OCI-LY3 (cell line): ENCODE results near the gene TRIM50.

ENCODE experiments used
- H2AFZ ChIP-seq: fragments of 200-600, 300-600 bp; shearing (Covaris generic); 2 replicates; pipeline ENCODE4 v1.6.0; 2014; ENCODE audit warnings: antibody characterized with exemption, low read depth, low read length
- H3K27ac ChIP-seq: fragments of 200-600, 300-600 bp; sonication (generic); 2 replicates; pipeline ENCODE4 v1.5.1; 2014; ENCODE audit warnings: mild to moderate bottlenecking, low read length, moderate library complexity, mixed read lengths
- H3K27me3 ChIP-seq: fragments of 200-600, 300-600 bp; sonication (generic); 2 replicates; pipeline ENCODE4 v1.6.1; 2014; ENCODE audit warnings: low read depth, low read length, mixed read lengths
- H3K36me3 ChIP-seq: fragments of 200-600, 300-600 bp; sonication (generic); replicated peaks from 2 replicates; pipeline ENCODE3; 2014; ENCODE audit warnings: low read depth, low read length, mixed read lengths
- H3K4me1 ChIP-seq: fragments of 300-600, 200-600 bp; sonication (generic); 2 replicates; pipeline ENCODE4 v1.6.1; 2014; ENCODE audit warnings: low read length, mixed read lengths
- H3K4me2 ChIP-seq: fragments of 200-600, 300-600 bp; sonication (generic); 2 replicates; pipeline ENCODE4 v1.6.1; 2014; ENCODE audit warnings: low read length, mixed read lengths
- H3K4me3 ChIP-seq: fragments of 300-600, 200-600 bp; sonication (generic); 2 replicates; pipeline ENCODE4 v1.5.1; 2014; ENCODE audit warnings: antibody characterized with exemption, mild to moderate bottlenecking, low read length, moderate library complexity
- H3K79me2 ChIP-seq: fragments of 300-600, 200-600 bp; shearing (Covaris generic); 2 replicates; pipeline ENCODE4 v1.6.1; 2014; ENCODE audit warnings: mild to moderate bottlenecking, low read length, mixed read lengths
- H3K9ac ChIP-seq: fragments of 300-600, 200-600 bp; shearing (Covaris generic); 2 replicates; pipeline ENCODE4 v1.6.0; 2014; ENCODE audit warnings: mild to moderate bottlenecking, low read length, moderate library complexity
- H3K9me3 ChIP-seq: fragments of 200-600, 300-600 bp; shearing (Covaris generic); 2 replicates; pipeline ENCODE4 v1.6.1; 2014; ENCODE audit warnings: low read length, mixed read lengths; ENCODE audit not compliant: insufficient read depth
- H4K20me1 ChIP-seq: fragments of 200-600, 300-600 bp; sonication (generic); 2 replicates; pipeline ENCODE4 v1.6.1; 2016; ENCODE audit warnings: low read length, mixed read lengths; ENCODE audit not compliant: insufficient read depth
- EZH2phosphoT487 ChIP-seq: fragments of 200-600 bp; shearing (Covaris generic); IDR thresholded peaks from 2 replicates; pipeline ENCODE4 v1.6.1; 2018; ENCODE audit warnings: antibody characterized with exemption, mixed run types, low read depth
- TF ChIP-seq, protein P1 (sequence below): fragments of 200-600, 300-600 bp; sonication (generic); IDR thresholded peaks from 2 replicates; pipeline ENCODE4 v1.5.1; 2014; ENCODE audit warnings: antibody characterized with exemption, low read length, low read depth

Gene TRIM50

DNA sequence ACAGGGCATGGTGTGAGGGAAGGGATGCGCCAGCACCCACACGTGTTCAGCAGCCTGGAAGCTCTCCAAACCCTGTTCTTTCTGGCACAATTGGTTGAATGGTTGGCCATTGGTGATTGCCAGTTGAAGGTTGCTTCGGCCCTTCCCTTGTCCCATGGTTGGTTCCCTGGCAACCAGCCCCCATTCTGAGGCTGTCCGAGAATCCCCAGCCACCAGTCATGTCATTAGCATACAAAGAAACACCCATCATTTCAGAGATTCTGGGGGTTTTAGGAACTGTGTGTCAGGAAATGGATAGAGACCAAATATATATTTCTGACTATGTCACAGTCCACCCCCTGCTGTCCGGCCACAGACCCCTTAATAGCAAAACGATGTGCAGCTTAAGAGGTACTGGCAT is 21.9 kb upstream of the TRIM50 start:
- TF ChIP-seq, protein P1, sequence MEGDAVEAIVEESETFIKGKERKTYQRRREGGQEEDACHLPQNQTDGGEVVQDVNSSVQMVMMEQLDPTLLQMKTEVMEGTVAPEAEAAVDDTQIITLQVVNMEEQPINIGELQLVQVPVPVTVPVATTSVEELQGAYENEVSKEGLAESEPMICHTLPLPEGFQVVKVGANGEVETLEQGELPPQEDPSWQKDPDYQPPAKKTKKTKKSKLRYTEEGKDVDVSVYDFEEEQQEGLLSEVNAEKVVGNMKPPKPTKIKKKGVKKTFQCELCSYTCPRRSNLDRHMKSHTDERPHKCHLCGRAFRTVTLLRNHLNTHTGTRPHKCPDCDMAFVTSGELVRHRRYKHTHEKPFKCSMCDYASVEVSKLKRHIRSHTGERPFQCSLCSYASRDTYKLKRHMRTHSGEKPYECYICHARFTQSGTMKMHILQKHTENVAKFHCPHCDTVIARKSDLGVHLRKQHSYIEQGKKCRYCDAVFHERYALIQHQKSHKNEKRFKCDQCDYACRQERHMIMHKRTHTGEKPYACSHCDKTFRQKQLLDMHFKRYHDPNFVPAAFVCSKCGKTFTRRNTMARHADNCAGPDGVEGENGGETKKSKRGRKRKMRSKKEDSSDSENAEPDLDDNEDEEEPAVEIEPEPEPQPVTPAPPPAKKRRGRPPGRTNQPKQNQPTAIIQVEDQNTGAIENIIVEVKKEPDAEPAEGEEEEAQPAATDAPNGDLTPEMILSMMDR: no peak
- TF ChIP-seq EZH2phosphoT487: no peak
- no peaks in the 10 kb centered on the region for H3K79me2 ChIP-seq
- no peak overlapping the region for H3K27ac ChIP-seq
- H3K36me3 ChIP-seq: no peaks in the 10 kb centered on the region
- no peaks in the 10 kb centered on the region for H3K27me3 ChIP-seq
- H3K9me3 ChIP-seq: no peaks in the 10 kb centered on the region
- no peaks in the 10 kb centered on the region for H3K4me1 ChIP-seq
- no peak overlapping the region for H2AFZ ChIP-seq
- no peak overlapping the region for H3K9ac ChIP-seq
- no peak overlapping the region for H3K4me2 ChIP-seq
- H4K20me1 ChIP-seq: no peaks in the 10 kb centered on the region
- H3K4me3 ChIP-seq: no peak overlapping the region

DNA sequence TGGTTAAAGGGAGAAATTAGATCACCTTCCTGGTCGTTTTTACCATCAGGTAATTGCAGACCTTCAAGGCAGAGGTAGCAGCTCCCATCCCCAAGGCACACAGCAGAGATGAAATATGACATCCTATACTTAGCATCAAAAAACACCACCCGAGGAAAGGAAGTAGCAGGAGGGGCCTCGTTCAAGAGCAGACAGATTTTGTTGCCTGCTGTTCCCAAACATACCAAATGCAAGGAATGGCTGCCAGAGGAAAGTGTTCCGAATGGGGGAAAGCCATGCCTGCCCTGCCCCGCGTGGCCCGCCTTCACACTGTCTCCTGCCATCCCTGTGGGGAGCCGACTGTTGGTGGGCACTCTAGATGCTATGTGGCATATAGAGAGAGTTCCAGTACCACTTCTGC is 18.1 kb upstream of the TRIM50 start:
- Histone ChIP-seq H3K27me3 (no peaks in the 10 kb centered on the region), H3K36me3 (no peaks in the 10 kb centered on the region), H3K4me3 (no peak overlapping the region), H2AFZ (no peak overlapping the region), H3K27ac (no peak overlapping the region), H3K9ac (no peak overlapping the region), H3K4me2 (no peak overlapping the region), H3K4me1 (no peaks in the 10 kb centered on the region), H3K9me3 (no peaks in the 10 kb centered on the region), H4K20me1 (no peaks in the 10 kb centered on the region), H3K79me2 (no peaks in the 10 kb centered on the region)
- TF ChIP-seq, protein P1: no peak
- no peak for TF ChIP-seq EZH2phosphoT487

DNA sequence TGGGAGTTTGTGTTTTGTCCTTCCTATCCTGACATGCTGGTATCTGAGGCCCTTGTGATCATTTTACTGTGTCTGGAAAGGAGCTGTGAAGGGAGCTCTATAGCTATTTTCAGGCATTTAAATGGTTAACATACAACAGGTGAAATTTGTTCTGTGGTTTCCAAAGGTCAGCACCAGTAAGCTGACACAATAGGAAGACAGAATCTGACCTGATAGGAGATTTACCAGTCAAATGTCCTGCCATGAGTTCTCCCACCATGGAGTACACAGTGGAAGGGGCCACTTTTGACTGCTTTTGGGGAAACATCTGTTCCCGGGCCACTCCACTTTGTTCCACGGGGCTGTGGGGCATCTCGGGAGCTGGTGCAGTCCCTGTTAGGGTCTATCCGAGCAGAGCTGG is 17.7 kb upstream of the TRIM50 start:
- Histone ChIP-seq H3K4me1 (no peaks in the 10 kb centered on the region), H3K36me3 (no peaks in the 10 kb centered on the region), H3K27ac (no peak overlapping the region), H3K4me2 (no peak overlapping the region), H2AFZ (no peak overlapping the region), H3K9me3 (no peaks in the 10 kb centered on the region), H3K9ac (no peak overlapping the region), H3K27me3 (no peaks in the 10 kb centered on the region), H4K20me1 (no peaks in the 10 kb centered on the region), H3K79me2 (no peaks in the 10 kb centered on the region), H3K4me3 (no peak overlapping the region)
- TF ChIP-seq, protein P1: no peak
- no peak for TF ChIP-seq EZH2phosphoT487

DNA sequence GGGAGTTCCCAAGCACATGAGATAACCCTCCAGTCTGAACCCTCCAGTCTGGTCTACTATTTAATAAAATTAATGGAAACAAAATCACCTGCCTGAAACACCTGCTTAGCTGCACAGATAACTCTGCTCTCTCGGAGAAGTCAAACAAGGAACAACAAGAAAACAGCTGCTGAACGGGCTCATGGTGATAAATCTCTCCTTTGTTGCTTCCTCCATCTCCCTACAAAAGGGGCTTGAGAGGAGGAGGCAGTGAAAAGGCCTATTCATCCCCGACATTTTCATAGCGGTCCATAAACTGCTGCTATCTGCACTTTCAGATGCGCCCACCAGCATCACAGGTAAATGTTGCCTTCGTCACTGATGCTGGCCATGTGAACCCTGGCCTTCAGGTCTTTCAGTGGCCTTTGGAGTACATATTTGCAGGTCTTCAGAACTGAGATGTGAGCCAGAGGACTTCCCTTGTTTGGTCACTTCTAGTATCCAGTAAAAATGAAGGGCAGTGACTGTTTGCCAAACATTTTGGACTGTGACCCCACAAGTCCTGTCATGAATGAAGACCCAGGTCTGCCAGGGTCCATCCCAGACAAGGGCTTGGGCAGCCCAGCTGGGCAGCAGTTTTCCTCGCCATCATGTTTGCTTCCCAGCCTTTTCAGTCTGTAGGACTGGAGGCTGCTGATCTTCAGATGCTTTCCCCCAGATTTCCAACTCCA is 15.9 kb upstream of the TRIM50 start:
- no peak overlapping the region for H3K27ac ChIP-seq
- H2AFZ ChIP-seq: no peak overlapping the region
- no peaks in the 10 kb centered on the region for H4K20me1 ChIP-seq
- no peak overlapping the region for H3K4me3 ChIP-seq
- H3K9ac ChIP-seq: no peak overlapping the region
- no peaks in the 10 kb centered on the region for H3K36me3 ChIP-seq
- TF ChIP-seq EZH2phosphoT487: no peak
- TF ChIP-seq, protein P1: no peak
- no peaks in the 10 kb centered on the region for H3K27me3 ChIP-seq
- no peaks in the 10 kb centered on the region for H3K9me3 ChIP-seq
- H3K4me2 ChIP-seq: no peak overlapping the region
- no peaks in the 10 kb centered on the region for H3K4me1 ChIP-seq
- H3K79me2 ChIP-seq: no peaks in the 10 kb centered on the region
